Left forelimb (tissue), 1 donor: Measurements from ENCODE around the gene HSPA1B.
"Not testable (repeated sequence)": the region's sequence is repeated elsewhere in the genome, so short reads cannot be mapped to it uniquely, and the experiment has no call there.

Experiments used
- DNase-seq: peaks from one replicate; pipeline ENCODE4 v3.0.0-alpha.2; 2018; ENCODE audit warnings: low spot score

The HSPA1B gene

DNA sequence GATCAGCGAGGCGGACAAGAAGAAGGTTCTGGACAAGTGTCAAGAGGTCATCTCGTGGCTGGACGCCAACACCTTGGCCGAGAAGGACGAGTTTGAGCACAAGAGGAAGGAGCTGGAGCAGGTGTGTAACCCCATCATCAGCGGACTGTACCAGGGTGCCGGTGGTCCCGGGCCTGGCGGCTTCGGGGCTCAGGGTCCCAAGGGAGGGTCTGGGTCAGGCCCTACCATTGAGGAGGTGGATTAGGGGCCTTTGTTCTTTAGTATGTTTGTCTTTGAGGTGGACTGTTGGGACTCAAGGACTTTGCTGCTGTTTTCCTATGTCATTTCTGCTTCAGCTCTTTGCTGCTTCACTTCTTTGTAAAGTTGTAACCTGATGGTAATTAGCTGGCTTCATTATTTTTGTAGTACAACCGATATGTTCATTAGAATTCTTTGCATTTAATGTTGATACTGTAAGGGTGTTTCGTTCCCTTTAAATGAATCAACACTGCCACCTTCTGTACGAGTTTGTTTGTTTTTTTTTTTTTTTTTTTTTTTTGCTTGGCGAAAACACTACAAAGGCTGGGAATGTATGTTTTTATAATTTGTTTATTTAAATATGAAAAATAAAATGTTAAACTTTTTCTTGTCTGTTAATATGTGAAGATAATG lies 2.2 kb downstream of the HSPA1B start:
- DNase-seq: no peak

DNA sequence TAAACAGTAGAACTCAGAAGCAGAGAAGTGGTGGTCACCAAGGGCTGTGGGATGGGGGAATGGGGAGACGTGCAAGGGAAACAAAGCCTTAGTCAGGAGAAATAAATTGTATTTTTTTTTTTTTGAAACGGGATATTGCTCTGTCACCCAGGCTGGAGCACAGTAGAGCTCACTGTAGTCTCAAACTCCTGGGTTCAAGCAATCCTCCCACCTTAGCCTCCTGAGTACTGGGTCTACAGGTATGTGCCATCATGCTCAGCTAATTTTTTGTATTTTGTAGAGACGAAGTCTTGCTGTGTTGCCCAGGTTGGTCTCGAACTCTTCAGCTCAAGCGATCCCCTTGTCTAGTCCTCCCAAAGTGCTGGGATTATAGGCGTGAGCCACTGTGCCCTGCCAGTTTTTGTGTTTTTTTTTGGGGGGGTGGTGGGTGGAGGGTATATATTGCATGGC lies 3.4 kb downstream of the HSPA1B start:
- no peak for DNase-seq

DNA sequence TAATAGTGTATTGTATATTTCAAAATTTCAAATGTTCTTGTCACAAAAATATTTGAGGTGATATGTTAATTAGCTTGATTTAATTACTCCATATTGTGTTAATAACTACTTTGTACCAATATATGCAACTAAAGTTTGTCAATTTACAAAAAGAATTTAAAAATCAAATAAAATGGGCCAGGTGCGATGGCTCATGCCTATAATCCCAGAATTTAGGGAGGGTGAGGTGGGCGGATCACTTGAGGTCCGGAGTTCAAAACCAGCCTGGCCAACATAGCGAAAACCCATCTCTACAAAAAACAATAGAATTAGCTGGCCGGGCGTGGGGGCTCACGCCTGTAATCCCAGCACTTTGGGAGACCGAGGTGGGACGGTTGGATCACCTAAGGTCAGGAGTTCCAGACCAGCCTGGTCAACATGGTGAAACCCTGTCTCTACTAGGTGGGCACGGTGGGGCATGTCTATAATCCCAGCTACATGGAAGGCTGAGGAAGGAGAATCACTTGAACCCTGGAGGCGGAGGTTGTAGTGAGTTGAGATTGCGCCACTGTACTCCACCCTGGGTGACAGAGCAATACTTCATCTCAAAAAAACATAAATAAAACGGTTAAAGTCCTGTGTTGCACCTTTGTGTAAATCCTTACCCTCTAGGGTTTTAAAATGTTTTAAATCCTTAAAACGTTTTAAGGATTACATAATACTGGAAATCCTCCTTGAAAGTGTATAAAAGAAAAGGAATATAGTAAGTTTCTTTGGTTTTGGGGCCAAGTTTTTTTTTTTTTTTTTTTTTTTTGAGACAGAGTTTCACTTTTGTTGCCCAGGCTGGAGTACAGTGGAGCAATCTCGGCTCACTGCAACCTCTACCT lies 4.0 kb downstream of the HSPA1B start:
- no peak for DNase-seq

DNA sequence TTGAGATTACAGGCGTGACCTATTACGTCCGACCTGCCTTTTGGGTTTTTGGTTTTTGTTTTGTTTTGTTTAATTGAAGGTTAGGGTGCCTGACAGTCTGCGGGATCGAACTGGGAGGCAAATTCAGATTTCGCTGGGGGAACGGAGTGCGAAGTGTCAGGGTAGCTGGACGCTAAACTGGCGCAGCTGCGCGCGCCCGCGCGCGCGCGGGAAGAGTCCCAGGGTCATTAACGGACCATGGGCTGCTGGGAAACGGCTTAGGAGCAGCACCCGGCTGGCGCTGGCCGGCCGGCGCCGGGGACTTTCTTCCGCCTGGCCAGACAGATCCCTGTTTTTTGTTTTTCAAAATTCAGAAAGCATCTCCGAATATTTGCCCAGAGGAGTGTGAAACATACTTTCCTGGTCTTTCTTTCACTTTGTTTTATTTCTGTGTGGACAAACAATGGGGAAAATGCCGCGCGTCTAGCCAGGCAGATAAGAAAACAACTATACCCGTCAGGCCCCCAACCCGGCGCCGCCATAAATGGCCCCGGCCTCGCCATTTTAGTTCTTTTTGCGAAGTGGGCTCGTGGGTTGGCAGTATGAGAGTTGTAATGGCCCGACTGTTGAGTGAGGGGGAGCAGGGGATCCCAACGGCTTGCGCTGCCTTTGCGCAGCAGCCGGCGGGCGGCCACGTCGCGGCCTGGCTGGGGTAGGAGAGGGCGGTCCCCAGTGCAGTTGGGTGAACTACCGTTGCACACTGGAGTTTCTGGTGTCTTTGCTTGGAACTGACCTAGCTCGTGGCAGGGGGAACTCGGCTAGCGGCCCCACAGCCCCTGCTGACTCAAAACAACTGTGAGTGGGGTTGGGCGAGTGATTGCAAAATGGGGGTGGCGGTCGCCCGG lies 7.1 kb downstream of the HSPA1B start:
- DNase-seq: peak; percentile 91

DNA sequence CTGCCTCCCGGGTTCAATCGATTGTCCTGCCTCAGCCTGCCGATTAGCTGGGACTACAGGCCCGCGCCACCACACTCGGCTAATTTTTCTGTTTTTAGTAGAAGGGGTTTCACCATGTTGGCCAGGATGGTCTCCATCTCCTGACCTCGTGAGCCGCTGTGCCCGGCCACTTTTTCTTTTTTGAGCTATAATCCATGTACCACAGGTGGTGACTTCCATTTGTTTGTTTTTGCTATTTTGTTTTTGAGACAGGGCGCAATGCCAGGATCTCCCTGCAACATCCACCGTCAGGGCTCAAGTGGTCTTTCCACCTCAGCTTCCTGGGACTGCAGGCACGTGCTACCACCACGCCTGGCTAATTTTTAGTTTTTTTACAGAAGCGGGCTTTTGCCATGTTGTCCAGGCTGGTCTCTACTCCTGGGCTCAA lies 8.5 kb downstream of the HSPA1B start:
- no peak for DNase-seq

DNA sequence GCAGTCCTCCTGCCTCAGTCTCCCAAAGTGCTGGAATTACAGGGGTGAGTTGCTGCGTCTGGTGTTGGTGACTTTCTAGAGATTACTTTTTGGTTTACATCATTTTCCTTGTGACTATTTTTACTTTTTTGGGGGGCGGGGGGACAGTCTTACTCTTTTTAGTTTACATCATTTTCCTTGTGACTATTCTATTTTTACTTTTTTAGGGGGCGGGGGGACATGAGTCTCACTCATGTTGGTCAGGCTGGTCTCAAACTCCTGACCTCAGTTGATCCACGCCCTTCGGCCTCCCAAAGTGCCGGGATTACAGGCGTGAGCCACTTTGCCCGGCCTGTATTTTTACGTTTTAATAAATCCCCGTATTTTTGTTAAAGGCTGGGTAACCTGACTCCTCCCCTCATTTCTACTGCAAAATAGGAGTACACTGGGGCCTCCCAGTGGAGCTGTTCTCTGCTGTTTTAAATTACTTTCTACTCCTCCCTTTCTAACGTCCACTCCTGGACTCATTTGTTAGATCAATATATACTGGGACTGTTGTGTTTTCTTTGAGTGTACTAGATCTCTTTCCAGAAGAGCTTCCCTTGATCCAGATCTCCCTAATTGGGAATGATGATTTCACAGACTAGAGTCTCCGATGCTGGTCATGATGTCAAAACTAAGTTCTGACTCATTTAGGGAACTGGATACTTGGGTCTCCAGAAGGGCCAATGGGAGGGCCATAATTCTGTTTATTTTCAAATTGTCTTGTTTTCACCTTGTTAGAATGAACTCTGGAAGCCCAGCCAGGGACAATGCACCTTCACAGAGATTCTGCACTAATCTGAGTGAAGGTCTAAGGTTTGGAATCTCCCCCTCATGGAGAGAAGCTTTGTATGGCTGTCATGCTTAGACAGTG lies 9.2 kb downstream of the HSPA1B start:
- no peak for DNase-seq

DNA sequence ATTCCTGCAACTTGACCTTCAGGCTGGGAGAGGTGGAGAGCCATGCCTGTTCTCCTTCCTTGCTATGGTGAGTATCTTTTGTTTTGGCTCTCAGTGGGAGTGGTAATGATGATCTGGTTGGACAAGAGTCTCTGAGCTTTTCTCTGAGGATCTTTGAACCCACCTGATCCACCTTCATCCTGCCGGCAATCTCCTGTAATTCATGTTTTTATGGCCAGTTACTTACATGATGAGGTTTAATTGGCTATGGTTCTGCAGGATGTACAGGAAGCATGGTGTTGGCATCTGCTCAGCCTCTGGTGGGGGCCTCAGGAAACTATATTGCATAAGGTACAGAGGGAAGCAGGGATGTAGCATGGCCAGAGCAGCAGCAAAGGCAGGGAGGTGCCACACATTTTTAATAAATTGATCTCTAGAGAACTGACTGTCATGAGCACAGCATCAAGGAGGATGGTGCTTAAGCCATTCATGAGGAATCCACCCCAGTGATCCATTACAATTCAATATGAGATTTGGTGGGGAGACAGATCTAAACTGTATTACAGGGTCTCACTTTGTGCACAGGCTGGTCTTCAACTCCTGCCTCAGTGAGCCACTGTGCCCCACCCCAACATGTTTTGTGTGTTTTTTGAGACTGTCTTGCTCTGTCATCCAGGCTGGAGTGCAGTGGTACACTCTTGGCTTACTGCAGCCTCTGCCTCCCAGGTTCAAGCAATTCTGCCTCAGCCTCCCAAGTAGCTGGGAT lies 10.0 kb downstream of the HSPA1B start:
- no peak for DNase-seq

DNA sequence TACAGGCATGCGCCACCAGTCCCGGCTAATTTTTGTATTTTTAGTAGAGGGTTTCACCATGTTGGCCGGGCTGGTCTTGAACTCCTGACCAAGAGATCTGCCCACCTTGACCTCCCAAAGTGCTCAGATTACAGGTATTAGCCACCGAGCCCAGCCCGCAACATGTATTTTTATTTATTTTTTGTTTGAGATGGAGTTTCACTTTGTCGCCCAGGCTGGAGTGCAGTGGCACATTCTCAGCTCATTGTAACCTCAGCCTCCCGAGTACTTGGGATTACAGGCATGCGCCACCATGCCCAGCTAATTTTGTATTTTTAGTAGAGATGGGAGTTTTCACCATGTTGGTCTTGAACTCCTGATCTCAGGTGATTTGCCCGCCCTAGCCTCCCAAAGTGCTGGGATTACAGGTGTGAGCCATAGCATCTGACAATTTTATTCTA lies 10.6 kb downstream of the HSPA1B start:
- DNase-seq: not testable (repeated sequence)

DNA sequence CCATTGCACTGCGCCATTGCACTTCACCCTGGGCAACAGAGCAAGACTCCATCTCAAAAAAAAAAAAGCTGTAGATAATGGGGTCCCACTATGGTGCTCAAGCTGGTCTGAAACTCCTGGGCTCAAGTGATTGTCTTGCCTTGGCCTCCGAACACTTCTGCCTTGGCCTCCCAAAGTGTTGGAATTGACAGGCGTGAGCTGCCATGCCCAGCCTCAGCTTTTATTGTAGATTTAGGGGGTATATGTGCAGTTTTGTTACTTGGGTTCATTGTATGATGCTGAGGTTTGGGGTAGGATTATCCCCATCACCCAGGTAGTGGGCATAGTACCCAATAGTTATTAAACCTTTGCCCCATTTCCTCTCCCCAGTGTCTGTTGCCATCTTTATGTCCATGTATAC lies 11.4 kb downstream of the HSPA1B start:
- DNase-seq: no peak

DNA sequence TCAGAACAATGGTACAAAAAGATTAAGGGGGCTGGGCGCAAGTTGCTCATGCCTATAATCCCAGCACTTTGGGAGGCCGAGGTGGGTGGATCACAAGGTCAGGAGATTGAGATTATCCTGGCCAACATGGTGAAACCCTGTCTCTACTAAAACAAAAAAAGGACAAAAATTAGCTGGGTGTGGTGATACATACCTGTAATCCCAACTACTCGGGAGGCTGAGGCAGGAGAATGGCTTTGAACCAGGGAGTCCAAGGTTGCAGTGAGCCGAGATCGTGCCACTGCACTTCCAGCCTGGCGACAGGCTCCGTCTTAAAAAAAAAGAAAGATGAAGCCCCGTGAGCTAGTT lies 12.2 kb downstream of the HSPA1B start:
- not testable (repeated sequence) for DNase-seq

DNA sequence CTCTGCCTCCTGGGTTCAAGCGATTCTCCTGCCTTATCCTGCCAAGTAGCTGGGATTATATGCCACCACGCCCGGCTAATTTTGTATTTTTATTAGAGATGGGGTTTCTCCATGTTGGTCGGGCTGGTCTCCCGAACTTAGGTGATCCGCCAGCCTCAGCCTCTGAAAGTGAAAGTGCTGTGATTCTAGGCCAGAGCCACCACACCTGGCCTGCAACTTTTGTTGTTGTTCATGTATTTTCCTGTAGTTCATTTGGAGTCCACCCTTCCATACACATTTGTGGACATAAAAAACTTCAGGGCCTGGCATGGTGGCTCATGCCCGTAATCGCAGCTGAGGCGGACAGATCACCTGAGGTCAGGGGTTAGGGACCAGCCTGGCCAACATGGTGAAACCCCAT lies 14.5 kb downstream of the HSPA1B start:
- no peak for DNase-seq

DNA sequence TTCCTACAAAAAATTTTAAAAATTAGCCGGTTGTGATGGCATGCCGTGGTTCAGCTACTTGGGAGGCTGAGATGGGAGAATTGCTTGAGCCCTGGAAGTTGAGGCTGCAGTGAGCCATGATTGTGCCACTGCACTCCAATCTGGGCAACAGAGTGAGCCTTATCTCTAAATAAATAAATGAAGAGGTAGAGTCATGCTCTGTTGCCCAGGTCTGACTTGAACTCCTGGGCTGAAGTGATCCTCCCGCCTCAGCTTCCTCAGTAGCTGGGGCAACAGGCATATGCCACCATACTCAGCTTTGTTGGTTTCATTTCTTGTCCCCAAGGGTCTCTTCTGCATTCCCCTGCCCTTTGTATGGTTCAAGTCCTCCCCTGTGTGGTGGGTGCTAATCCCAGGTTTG lies 17.0 kb downstream of the HSPA1B start:
- DNase-seq: no peak

DNA sequence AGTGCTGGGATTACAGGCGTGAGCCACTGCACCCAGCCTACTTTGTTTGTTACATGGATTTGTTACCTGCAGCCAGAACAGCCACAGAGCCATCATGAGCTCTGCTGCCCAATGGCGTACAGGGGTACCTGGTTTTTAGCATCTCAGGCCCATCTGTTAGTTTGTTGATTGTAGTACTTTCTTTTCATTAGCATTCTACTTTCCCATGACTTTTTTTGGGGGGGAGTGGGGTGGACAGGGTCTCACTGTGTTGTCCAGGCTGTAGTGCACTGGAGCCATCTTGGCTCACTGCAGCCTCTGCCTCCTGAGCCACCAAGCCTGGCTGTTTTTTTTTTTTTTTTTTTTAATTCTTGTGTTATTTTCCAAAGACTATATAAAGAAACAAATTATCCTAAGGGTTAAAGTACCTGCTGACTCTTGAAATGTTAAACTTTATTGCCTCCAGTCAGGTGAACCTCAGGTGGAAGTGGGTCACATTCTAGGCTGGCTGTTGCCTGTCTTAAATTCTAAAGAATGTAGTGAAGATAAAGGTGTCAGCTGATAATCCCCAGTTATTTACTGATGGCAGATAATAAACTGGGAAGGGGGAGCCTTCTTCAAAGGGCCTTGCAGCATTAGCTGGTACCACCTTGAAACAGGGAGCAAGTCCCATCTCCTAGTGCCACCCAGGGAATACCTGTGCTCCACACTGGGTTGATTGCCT lies 19.9 kb downstream of the HSPA1B start:
- DNase-seq: no peak

DNA sequence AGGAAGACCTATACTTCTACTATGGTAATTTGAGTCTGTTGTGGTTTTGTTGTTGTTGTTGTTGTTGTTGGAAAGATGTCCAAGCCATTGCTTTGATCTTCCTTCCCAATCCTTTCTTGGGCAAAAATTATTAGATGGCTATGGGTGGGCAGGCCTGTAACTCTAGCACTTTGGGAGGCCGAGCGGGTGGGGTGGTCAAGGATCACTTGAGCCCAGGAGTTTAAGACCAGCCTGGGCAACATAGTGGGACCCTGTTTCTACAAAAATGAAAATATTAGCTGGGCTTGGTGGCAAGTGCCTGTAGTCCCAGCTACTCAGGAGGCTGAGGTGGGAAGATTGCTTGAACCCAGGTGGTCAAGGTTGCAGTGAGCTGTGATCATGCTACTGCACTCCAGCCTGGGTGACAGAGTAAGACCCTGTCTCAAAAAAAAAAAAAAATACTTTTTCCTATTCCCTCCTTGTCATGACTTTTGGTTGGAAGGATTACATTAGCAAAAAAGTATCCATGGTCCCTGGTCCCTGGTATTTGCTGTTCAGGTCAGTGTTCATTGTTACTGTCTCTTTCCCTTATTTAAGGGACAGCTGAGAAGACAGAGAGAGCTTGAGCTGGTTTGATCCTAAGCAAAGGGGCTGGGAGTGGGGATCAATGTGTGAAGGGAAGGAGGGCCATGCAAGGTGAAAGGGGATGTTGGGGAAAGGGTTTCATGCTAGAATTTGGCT lies 23.4 kb downstream of the HSPA1B start:
- DNase-seq: no peak

DNA sequence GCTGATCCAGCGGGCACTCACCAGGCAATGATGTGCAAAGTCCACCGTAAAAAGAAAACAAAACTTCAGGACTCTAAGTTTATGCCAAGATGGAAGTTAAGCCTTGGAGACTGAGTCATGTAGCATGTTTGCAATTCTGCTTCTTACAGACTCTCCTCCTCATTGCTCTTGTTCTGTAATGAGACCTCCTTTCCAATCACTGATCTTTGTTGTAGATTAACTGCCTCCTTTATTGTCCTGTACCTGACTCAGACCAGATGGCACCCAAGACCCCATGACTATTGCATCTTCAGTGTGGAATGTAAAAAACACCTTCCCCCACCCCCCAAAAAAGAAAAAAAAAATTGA lies 23.9 kb downstream of the HSPA1B start:
- no peak for DNase-seq

DNA sequence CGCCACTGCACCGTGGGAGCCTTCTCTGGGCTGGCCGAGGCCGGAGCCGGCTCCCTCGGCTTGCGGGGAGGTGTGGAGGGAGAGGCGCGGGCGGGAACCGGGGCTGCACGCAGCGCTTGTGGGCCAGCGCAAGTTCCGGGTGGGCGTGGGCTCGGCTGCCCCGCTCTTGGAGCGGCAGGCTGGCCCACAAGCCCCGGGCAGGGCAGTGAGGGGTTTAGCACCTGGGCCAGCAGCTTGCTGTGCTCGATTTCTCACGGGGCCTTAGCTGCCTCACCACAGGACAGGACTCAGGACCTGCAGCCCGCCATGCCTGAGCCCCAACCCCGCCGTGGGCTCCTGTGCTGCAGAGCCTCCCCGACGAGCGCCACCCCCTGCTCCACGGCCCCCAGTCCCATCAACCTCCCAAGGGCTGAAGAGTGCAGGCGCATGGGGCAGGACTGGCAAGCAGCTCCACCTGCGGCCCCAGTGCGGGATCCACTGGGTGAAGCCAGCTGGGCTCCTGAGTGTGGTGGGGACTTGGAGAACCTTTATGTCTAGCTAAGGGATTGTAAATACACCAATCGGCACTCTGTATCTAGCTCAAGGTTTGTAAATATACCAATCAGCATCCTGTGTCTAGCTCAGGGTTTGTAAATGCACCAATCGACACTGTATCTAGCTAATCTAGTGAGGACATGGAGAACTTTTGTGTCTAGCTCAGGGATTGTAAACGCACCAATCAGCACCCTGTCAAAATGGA lies 24.6 kb downstream of the HSPA1B start:
- not testable (repeated sequence) for DNase-seq

DNA sequence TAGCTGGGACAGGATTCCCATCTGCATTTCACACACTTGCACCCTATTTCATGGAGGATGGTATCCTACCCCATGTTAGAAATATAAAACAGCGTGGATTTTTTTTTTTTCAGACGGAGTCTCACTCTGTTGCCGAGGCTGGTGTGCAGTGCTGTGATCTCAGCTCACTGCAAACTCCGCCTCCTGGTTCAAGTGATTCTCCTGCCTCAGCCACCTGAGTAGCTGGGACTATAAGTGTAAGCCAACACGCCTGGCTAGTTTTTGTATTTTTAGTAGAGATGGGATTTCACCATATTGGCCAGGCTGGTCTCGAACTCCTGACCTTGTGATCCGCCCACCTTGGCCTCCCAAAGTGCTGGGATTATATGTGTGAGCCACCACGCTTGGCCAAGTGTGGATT lies 30.2 kb downstream of the HSPA1B start:
- DNase-seq: not testable (repeated sequence)

DNA sequence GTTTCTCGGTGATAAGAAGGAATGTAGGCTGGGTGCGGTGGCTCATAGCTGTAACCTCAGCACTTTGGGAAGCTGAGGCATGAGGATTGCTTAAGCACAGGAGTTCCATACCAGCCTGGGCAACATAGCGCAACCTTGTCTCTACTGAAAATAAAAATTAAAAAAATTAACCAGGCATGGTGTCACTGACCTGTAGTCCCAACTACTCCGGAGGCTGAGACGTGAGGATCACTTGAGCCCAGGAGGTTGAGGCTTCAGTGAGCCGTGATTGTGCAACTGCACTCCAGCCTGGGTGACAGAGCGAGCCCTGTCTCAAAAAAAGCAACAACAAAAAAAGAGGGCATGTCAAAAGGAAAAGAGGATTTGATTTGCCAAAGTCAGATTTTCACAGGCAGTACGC lies 31.2 kb downstream of the HSPA1B start:
- DNase-seq: no peak

DNA sequence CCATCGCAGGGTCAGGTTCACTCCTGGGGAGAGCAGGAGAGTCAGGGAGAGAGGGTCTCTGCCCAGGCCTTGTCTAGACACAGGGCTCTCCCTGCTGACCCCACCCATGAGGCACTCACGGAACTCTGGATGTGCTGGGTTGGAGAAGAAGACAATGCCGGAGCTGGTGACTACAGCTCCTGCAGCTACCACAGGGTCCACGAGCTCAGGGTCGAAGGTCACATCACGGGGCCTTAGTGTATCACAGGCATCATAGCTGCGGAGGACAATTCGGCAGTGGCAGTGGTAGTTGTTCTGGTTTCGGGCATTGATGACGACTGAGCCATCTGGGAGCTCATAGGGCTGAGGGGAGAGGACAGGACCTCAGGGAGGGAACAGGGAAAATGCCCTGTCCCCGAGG lies 32.4 kb downstream of the HSPA1B start:
- no peak for DNase-seq
